ENCODE data around the gene SETD1A.

The SETD1A gene

DNA sequence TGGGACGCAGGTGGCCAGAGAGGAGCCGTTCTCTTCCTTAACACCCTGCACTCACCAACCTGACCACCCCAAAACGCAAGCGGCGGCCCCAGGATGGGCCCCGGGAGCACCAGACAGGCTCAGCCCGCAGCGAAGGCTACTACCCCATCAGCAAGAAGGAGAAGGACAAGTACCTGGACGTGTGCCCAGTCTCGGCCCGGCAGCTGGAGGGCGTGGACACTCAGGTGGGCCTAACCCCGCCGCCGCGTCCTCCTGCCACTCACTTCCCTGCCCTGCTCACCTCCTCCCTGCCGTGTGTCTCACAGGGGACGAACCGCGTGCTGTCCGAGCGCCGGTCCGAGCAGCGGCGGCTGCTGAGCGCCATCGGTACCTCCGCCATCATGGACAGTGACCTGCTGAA is 22.9 kb downstream of the SETD1A start:
- no peak for DNase-seq

- no peak for DNase-seq
Observed at GRCh38 chr16:30980959-30981358, 23.4 kb downstream of the SETD1A start.

DNA sequence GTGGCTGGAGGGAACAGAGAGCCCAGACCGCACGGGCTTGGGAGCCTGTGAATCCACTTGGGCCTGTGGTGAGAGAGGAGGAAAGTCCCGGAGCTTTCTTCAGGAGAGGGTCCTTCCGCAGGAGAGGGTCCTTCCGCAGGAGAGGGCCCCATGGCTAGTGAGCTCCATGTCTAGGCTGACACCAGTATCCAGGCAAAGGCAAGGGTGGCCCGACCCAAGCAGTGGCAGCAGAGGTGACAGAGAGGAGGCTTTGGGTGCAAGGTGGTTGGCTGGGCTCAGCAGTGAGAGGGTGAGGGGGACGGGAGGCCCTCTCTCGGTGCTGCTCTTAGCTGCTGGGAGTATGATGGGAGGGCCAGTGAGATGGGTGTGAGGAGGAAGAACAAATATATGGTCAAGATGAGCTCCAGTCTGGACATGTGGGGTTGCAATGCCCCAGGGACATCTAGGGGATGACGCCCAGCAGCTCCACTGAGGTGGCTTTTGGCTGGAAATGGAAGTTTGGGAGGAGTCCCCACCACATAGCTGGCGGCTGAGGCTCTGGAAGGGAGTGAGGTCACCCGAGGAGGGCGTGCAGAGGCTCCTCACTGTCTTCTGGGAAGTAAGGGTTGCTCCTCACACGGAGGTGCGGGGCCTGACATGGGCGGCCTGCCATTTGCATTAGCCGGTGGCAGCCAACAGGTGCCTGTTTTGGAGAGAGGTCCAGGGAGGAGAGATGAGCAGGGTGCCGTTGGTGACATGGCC is 25.2 kb downstream of the SETD1A start:
- DNase-seq: no peak

DNA sequence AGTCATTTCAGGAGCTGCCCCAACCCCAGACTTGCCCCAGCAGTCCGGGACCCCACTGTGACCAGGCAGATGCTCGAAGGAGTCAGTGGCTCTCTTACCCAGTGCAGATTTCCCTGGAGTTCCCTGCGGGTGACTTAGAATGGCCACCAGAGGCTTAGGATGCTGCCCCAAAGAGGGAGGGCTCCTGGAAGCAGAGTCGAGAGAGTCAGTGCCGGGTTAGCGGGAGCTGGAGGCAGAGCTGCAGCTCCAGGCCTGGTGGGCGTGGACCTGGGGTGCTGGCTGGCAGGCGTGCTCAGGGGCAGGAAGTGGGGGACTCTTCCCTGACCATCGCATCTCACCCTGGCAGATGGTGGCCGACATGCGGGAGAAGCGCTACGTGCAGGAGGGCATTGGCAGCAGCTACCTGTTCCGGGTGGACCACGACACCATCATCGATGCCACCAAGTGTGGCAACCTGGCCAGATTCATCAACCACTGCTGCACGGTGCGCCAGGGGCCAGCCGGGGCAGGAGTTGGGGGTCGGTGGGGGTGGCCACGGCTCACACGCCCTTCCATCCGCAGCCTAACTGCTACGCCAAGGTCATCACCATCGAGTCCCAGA is 25.8 kb downstream of the SETD1A start:
- no peak for DNase-seq

- DNase-seq: no peak
Observed at GRCh38 chr16:30983898-30984610, 26.5 kb downstream of the SETD1A start.

GRCh38 chr16:30984669-30985400 is 27.3 kb downstream of the SETD1A start, which contains the start of gene HSD3B7:
Gene HSD3B7 (plus strand): TSS chr16:30985207. CDS start chr16:30985659, 452 bp downstream.
- DNase-seq: peak in 53 of 56 donors; percentile 14 to 90 (median 61)

DNA sequence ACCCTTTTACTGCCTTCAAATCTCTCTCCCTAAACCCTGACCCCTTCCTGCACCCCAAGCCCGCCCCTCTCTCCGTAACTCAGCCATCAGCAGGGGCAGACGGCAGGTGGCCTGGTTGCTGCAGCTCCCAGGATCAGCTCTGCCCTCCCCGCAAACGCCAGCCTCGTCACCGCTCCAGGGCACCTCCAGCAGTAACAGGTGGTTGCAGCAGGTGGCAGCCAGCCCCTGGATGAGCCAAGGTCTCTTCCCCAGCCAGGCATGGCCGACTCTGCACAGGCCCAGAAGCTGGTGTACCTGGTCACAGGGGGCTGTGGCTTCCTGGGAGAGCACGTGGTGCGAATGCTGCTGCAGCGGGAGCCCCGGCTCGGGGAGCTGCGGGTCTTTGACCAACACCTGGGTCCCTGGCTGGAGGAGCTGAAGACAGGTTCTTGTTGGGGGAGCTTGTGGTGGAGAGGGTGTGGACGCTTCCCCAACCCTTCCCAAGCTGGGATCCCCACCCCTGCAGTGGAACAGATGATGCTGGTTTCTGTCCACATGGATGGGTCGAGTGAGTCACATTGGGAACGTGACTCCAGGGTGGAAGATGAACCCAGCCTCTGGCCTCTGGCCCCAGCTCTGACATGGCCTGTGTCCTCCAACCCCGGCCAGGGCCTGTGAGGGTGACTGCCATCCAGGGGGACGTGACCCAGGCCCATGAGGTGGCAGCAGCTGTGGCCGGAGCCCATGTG is 28.0 kb downstream of the SETD1A start:
- peak in 2 of 56 donors; percentile 14 to 15 for DNase-seq

- DNase-seq: no peak
Observed at GRCh38 chr16:30986129-30986991, 28.8 kb downstream of the SETD1A start.

DNA sequence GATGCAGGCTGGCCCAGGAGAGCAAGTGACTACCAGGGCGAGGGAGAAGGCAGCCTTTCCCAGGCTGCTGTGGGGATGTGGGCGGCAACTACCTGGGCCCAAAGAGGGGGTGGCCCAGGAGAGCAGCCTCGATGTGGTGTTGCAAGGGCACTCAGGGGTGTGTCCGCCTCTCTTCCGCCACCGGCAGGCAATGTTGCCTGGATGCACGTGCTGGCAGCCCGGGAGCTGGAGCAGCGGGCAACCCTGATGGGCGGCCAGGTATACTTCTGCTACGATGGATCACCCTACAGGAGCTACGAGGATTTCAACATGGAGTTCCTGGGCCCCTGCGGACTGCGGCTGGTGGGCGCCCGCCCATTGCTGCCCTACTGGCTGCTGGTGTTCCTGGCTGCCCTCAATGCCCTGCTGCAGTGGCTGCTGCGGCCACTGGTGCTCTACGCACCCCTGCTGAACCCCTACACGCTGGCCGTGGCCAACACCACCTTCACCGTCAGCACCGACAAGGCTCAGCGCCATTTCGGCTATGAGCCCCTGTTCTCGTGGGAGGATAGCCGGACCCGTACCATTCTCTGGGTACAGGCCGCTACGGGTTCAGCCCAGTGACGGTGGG is 30.1 kb downstream of the SETD1A start:
- no peak for DNase-seq

GRCh38 chr16:30989469-30990047 is 32.0 kb downstream of the SETD1A start:
- no peak for DNase-seq

- DNase-seq: no peak
Observed at GRCh38 chr16:30990105-30990504, 32.6 kb downstream of the SETD1A start.

- DNase-seq: no peak
Observed at GRCh38 chr16:30991052-30991451, 33.5 kb downstream of the SETD1A start.

- DNase-seq: no peak
Observed at GRCh38 chr16:30992276-30992780, 34.8 kb downstream of the SETD1A start.

DNA sequence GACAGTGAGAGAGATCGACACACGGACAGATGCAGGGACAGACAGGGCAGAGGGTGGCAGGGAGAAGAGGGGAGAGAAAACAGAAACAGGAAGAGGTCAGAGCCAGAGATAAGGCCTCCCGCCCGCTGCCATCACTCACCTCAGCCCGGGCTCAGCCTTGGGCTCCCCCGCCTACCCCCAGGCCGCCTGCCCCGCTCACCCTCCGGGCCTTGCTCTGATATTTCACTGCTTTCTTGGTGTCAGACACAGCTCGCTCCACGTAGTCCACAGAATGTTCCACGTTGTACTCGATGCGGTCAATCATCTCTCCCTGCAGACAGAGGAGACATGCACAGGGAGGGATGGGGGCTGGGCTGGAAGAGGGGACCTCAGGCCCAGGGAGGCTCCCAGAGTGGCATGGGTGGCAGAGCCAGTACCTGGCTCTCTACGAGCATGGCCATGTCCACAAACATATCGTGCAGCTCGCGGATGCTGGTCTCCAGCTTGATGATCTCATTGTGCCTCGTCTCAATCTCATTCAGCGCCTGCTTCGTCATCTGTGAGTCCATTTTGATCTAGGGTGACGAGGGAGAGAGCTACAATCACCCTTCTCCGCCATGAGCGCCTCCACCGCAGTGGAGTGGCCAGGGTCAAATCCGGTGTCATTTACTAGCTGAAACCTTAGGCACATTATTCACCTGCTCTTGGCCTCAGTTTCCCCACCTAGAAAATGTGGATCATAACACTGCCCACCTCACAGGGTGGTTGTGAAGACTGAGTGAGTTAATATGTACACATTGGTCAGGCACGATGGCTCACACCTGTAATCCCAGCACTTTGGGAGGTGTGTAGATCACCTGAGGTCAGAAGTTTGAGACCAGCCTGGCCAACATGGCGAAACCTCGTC is 35.6 kb downstream of the SETD1A start:
- no peak for DNase-seq

DNA sequence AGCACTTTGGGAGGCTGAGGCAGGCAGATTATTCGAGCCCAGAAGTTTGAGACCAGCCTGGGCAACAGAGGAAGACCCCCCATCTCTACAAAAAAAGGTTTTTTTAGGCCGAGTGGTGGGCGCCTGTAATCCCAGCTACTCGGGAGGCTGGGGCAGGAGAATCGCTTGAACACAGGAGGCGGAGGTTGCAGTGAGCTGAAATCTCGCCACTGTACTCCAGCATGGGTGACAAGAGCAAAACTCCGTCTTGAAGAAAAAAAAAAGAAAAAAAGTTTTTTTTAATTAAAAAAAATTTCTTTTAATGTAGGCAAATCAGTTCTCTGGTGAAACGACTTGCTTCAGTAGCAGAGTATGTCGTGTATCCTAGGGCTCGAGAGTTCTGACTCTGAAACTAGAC is 38.4 kb downstream of the SETD1A start:
- DNase-seq: no peak

DNA sequence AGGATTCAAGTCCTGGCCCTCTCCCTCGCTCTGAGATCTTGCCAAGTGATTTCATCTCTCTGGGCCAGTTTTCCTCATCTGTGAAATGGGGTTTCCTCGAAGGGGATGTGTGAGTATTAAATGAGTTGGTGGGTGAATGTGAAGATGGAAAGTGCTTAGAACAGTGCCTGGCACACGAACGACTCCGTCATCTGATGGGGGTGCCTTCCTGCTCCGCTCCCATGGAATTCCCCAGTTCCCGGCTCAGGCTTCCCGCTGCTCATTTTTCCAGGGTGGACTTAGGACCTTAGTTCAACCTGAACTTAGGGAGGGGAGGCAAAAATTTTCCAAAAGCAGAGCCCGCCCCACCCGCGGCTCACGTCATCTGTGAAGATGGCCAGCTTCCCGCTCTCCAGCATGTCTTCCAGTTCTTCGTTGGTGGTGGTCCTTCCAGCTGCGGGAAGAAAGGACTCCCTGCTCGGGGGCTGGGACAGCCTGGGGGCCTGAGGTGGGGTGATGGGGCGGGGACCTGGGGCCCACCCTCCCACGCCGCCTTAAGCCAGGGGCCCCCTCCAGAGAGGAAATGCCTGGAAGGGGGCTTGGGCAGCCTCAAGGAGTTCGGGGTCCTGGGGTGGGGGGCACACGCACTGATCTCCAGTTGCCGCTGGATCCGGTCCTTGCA is 38.9 kb downstream of the SETD1A start:
- no peak for DNase-seq
